ENCODE results near the gene NRF1. TPM values are rescaled to one million over a fixed set of nuclear protein-coding genes. Genes with fewer than 3 reads are reported as not detected.

The NRF1 gene
- total RNA-seq, 1 experiment from 2014 or later = 25.9 TPM

- Histone ChIP-seq H3K4me3 (replicated peaks in 1 of 2; ENCODE audit: low read depth in 1 of 2, low read length in 2 of 2) (no peak overlapping the region), H3K79me2 (ENCODE audit: insufficient read depth, low read length) (no peaks in the 10 kb centered on the region), H3K27me3 (ENCODE audit: insufficient read depth, low read length) (no peaks in the 10 kb centered on the region), H3K9ac (ENCODE audit: low read length) (no peak overlapping the region), H2AFZ (ENCODE audit: low read depth, low read length, poor library complexity, severe bottlenecking) (no peak overlapping the region), H3K36me3 (ENCODE audit: control insufficient read depth in 1 of 2, insufficient read depth in 2 of 2, low read length in 2 of 2) (no peaks in the 10 kb centered on the region; a peak in 1 of 4 replicates), H4K20me1 (ENCODE audit: insufficient read depth) (no peaks in the 10 kb centered on the region), H3K9me2 (ENCODE audit: insufficient read depth) (no peaks in the 10 kb centered on the region), H3K4me2 (ENCODE audit: low read length) (no peak overlapping the region), H3K27ac (ENCODE audit: low read depth, low read length) (no peak overlapping the region), H3K4me1 (ENCODE audit: control insufficient read depth in 1 of 2, insufficient read depth in 2 of 2, low read length in 2 of 2) (no peaks in the 10 kb centered on the region), H3K9me3 (ENCODE audit: control insufficient read depth in 1 of 2, insufficient read depth in 1 of 2, low read depth in 1 of 2, low read length in 2 of 2) (no peaks in the 10 kb centered on the region)
- TF ChIP-seq ZNF274 (IDR thresholded peaks at IDR 0.05; ENCODE audit: low read depth, low read length) (no peak), RAD21 (IDR thresholded peaks at IDR 0.05; ENCODE audit: low read depth) (no peak), REST (IDR thresholded peaks at IDR 0.05; ENCODE audit: low read depth) (no peak), MAX (IDR thresholded peaks at IDR 0.05) (no peak), SP1 (IDR thresholded peaks at IDR 0.05; ENCODE audit: low read depth) (no peak), FOSL1 (IDR thresholded peaks at IDR 0.05; ENCODE audit: low read depth) (no peak), POLR2A (IDR thresholded peaks at IDR 0.05; ENCODE audit: borderline replicate concordance, extremely low read depth, insufficient read depth, insufficient read length) (no peak), ZFX (IDR thresholded peaks at IDR 0.05) (no peak), SRF (IDR thresholded peaks at IDR 0.05; ENCODE audit: low read depth) (no peak), TCF7L2 (IDR thresholded peaks at IDR 0.05; ENCODE audit: borderline replicate concordance, extremely low read depth, insufficient read depth, insufficient read length) (no peak), ZBTB33 (IDR thresholded peaks at IDR 0.05; ENCODE audit: extremely low read depth, insufficient replicate concordance, low read length) (no peak), EGR1 (IDR thresholded peaks at IDR 0.05; ENCODE audit: low read depth) (no peak), JUND (IDR thresholded peaks at IDR 0.05) (no peak), CTCF (IDR thresholded peaks at IDR 0.05 in 2 of 3, conservative IDR thresholded peaks at IDR 0.05 in 1 of 3; ENCODE audit: borderline replicate concordance in 1 of 3, insufficient read depth in 1 of 3, low read depth in 2 of 3, low read length in 2 of 3) (no peak), YY1 (IDR thresholded peaks at IDR 0.05; ENCODE audit: extremely low read depth, insufficient replicate concordance, low read depth, low read length) (no peak), ATF3 (IDR thresholded peaks at IDR 0.05) (no peak)
- ATAC-seq = no peak
- ChIA-PET POLR2A (no interaction called here), CTCF (no interaction called here), RAD21 (ENCODE audit: low non-redundant PET in 1 of 2, low total read pairs in 2 of 2, uncharacterized antibody in 2 of 2, unreplicated experiment in 2 of 2) (no interaction called here)
- intact Hi-C loops (cut with micrococcal nuclease) = no loop called here
- no TSS peak for BruUV-seq (replicated peaks)
- DNase-seq (ENCODE audit: low read depth, low spot score) = no peak
These were observed 141.2 kb downstream of the NRF1 start for GRCh38 chr7:129752760-129753159.
